ENCODE measurements around the gene P2RX5.

Gene P2RX5

DNA sequence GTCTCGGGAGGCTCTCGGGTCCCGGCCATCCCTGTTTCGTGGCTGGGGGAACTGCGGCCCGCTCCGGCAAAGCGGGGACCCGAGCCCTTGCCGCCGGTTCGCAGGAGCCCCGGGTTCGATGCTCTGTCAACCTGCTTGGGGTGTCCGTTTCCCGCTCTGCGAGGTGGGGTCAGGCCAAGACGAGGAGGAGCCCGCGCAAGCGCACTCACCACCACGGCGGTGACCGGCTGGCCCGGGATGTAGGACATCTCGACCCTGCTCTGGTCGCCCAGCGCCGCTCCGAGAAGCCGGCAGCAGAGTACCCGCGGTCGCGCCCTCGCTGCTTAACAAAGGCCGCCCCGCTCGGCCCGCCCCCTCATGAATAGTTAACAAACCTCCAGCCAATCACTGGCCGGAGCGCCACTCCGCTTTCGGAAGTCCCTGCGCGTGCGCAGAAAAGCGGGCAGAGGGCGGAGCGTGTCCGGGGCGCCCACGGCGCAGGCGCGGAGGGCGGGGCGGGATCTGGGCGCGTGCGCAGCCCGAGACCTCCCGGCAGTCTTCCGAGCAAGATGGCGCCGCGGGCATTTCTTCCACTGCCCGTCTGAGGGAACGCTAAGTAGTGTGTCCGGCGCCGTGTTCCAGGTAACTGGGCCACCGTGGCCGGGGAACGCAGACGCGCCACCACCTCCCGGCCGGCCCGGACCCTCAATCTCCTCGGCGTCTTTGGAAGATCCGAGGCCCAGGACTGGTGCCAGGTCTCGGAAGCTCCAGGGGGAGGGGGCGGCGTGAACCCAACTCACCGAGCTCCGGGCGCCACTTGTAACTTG, 27.5 kb downstream of the P2RX5 start, which contains the start of the genes EMC6 and TAX1BP3:
Gene EMC6 (plus strand): TSS at position 534 of the 806 bp plus-strand sequence. CDS start 335 bp downstream, outside the sequence.
Gene TAX1BP3 (minus strand): TSS at position 300 of the 806 bp plus-strand sequence. CDS start 52 bp downstream, at position 248.
- H3K27ac ChIP-seq, result peak within 1 kb of the TSS; percentile 88
- H3K9ac ChIP-seq (ENCODE audit: insufficient read length), result peak within 1 kb of the TSS; percentile 97
- H3K9me3 ChIP-seq (ENCODE audit: low read depth, low read length), result no peaks in the 10 kb centered on the region
- peaks cover 11% of the 10 kb centered on the region; the same call in 1 of the 2 replicates for H3K36me3 ChIP-seq (ENCODE audit: insufficient read depth, low read length)
- peak; percentile 60 for DNase-seq (ENCODE audit: low read depth, low spot score)
- TF ChIP-seq EZH2 (IDR thresholded peaks at IDR 0.05) (no peak), POLR2AphosphoS5 (IDR thresholded peaks at IDR 0.05; ENCODE audit: borderline replicate concordance, low read depth, low read length) (peak; percentile 89), FOXP2 (optimal IDR thresholded peaks at IDR 0.05; ENCODE audit: control extremely low read depth, extremely low read length, insufficient read depth) (no peak)
- H3K4me3 ChIP-seq, result peak within 1 kb of the TSS; percentile 99

DNA sequence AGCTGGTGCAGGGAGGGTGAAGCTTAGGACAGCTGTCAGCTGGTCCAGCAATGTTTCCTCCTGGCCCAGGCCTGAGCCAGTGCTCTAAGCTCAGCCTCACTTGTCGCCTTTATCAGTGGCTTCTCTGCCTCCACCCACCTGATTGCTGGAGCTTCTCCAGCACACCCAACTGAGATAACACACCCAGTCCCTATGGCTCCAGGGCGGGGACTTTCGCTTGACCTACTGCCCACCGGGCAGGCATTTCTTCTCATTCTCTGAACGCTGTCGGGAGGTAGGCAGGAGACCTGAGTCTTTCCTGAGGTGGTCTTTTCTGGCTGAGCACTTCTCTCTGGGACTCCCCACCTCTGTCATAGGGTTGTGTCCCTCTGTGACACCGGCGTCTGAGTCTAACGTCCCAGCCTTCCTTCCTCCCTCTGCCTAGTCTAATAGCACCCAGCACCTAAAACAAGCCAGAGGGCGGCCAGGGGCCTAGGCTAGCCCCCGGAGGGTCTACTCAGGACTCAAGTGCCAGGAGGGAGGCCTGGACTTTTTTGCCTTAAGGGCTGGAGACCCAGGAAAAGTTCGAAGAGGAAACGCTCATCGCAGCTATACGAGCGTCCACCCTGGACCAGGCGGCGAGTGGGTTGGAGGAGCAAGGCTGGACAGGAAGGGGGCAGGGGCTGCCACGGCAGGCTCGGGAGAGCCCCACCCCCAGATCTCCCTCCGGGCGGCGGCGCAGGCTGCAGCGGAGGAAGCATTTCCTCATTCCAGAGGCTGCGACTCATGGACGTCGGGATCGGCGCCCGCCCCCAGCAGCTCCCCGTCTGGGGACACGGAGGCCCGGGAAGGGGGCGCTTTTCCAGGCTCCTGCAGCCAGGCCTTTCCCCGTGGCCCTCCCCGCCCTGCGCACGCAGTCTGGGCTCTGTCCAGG, 28.3 kb downstream of the P2RX5 start:
- Histone ChIP-seq H3K36me3 (ENCODE audit: insufficient read depth, low read length) (peaks cover 12% of the 10 kb centered on the region; the same call in 1 of the 2 replicates), H3K4me3 (peak overlapping the region; percentile 99), H3K9me3 (ENCODE audit: low read depth, low read length) (no peaks in the 10 kb centered on the region), H3K27ac (peak overlapping the region; percentile 88), H3K9ac (ENCODE audit: insufficient read length) (peak overlapping the region; percentile 93)
- TF ChIP-seq EZH2 (IDR thresholded peaks at IDR 0.05), result no peak
- TF ChIP-seq POLR2AphosphoS5 (IDR thresholded peaks at IDR 0.05; ENCODE audit: borderline replicate concordance, low read depth, low read length), result no peak
- TF ChIP-seq FOXP2 (optimal IDR thresholded peaks at IDR 0.05; ENCODE audit: control extremely low read depth, extremely low read length, insufficient read depth), result no peak
- DNase-seq (ENCODE audit: low read depth, low spot score), result no peak

DNA sequence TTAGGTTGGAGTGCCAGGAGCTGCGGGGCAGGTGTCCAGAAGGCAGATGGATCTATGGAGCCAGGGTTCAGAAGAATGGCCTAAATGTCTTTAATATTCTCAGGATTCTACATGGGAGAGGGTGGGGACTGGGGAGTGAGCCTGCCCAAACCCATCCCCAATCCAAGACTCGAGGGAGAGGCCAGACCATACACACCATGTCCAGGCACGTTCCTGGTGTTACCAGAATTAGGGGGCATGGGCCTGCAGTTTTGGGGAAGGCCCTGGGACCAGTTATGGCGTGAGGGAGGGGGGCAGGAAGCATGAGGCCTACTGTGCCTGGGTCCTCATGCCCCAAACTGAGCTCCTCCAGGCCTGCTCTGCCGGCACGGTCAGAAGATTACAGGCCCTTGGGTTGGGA, 29.4 kb downstream of the P2RX5 start:
- TF ChIP-seq EZH2 (IDR thresholded peaks at IDR 0.05), result no peak
- no peak for TF ChIP-seq FOXP2 (optimal IDR thresholded peaks at IDR 0.05; ENCODE audit: control extremely low read depth, extremely low read length, insufficient read depth)
- no peak for TF ChIP-seq POLR2AphosphoS5 (IDR thresholded peaks at IDR 0.05; ENCODE audit: borderline replicate concordance, low read depth, low read length)
- H3K36me3 ChIP-seq (ENCODE audit: insufficient read depth, low read length), result peaks cover 12% of the 10 kb centered on the region; the same call in 1 of the 2 replicates
- DNase-seq (ENCODE audit: low read depth, low spot score), result no peak
- H3K27ac ChIP-seq, result no peak overlapping the region
- H3K9ac ChIP-seq (ENCODE audit: insufficient read length), result no peak overlapping the region
- no peak overlapping the region for H3K4me3 ChIP-seq
- H3K9me3 ChIP-seq (ENCODE audit: low read depth, low read length), result no peaks in the 10 kb centered on the region

DNA sequence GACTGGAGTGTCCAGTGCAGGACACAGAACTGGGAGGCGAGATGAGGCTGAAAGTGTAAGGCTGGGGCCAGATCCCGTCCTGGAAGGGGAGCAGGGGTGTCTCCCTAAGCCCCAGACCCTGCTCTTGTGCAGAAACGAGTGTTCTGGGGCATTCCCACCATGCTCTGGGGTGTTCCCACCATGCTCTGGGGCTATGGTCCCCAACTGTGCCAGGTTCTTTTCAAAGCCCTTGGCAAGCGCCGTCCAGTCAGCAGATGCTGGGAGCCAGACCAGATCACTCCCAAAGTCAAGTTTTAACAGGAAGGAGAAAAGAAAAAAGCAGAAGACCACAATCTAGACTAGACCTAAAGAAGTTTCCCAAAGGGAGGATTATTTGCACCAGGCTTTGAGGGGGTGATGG, 30.1 kb downstream of the P2RX5 start:
- no peak for DNase-seq (ENCODE audit: low read depth, low spot score)
- Histone ChIP-seq H3K4me3 (no peak overlapping the region), H3K9me3 (ENCODE audit: low read depth, low read length) (no peaks in the 10 kb centered on the region), H3K36me3 (ENCODE audit: insufficient read depth, low read length) (peaks cover 12% of the 10 kb centered on the region; the same call in 1 of the 2 replicates), H3K27ac (no peak overlapping the region), H3K9ac (ENCODE audit: insufficient read length) (no peak overlapping the region)
- TF ChIP-seq EZH2 (IDR thresholded peaks at IDR 0.05) (no peak), FOXP2 (optimal IDR thresholded peaks at IDR 0.05; ENCODE audit: control extremely low read depth, extremely low read length, insufficient read depth) (no peak), POLR2AphosphoS5 (IDR thresholded peaks at IDR 0.05; ENCODE audit: borderline replicate concordance, low read depth, low read length) (no peak)

DNA sequence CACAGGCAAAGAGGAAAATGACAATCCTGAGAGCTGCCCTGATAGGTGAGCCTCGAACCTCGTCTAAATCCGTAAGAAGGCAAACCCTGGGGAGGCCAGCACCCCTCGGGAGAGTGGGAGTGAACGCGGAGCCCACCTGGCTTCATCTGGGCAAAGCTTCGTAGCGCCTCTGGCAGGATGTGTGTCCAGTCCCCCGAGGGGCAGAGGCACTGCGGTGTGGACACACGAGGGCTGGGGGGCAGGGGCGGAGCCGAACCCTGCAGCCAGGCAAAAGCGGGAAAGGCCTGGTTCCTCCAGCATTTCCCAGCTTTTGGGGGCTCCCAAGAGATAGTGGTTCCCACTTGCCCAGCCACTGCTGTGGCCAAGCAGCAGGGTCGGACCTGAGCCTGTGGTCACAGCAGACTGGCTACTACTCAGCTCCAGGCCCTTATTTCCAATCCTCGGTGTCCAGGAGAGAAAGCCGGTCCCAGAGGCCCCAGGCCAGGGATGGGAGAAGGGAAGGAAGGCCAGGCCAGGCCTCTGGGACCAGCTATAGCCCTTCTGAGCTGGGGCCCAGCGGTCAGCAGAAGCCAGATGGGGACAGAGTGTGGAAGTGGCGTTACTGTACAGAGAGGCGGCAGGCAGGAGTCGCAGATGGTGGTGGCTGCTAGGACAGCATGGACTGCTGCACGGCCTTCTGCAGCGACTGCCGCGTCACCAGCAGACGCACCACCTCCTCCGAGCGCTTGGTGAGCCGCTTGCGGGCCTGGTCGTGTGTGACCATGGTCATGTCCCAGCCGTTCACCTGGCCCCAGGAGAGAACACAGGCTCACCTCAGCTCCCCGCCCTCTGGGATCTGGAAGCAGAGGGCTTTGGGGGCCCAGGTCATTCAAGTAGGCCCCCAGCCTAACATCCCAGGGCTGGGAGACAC, 32.6 kb downstream of the P2RX5 start:
- no peak for TF ChIP-seq POLR2AphosphoS5 (IDR thresholded peaks at IDR 0.05; ENCODE audit: borderline replicate concordance, low read depth, low read length)
- no peak for TF ChIP-seq EZH2 (IDR thresholded peaks at IDR 0.05)
- Histone ChIP-seq H3K9ac (ENCODE audit: insufficient read length) (no peak overlapping the region), H3K36me3 (ENCODE audit: insufficient read depth, low read length) (peaks cover 12% of the 10 kb centered on the region; the same call in 1 of the 2 replicates), H3K4me3 (no peak overlapping the region), H3K9me3 (ENCODE audit: low read depth, low read length) (no peaks in the 10 kb centered on the region), H3K27ac (no peak overlapping the region)
- DNase-seq (ENCODE audit: low read depth, low spot score), result no peak

DNA sequence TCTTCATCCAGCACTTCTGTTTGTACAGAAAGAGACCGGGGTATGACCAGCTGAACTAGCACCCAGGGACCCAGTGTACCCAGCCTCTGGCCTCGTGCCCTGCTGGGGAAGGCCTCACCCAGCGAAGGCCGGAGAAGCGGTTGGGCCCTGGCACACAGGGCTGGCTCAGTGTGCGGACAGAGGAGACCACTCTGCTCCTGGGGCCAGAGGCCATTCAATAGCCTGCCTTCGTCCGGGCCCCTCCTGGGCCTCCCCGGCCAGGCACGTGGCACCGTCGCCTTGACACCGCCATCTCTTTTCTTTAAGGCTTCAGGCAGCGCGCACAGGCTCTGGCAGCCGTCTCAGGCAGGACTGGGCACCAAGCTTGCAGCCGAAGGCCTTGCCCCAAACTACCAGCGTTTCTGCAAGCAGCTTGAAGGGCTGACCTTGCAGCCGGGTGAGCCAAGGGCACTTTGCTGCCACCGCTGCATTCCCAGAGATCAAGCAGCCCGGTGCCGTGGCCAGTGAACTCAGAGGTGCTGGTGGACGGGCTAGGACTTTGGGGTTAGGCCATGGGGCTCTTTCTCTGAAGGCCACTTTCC, 35.6 kb downstream of the P2RX5 start:
- H3K27ac ChIP-seq, result peak overlapping the region; percentile 71
- no peak for DNase-seq (ENCODE audit: low read depth, low spot score)
- peaks cover 9% of the 10 kb centered on the region; the same call in 1 of the 2 replicates for H3K36me3 ChIP-seq (ENCODE audit: insufficient read depth, low read length)
- H3K4me3 ChIP-seq, result 0 out of 2 replicates have a peak overlapping the region, but pooled peaks have one; percentile 27
- H3K9ac ChIP-seq (ENCODE audit: insufficient read length), result peak overlapping the region; percentile 29
- no peaks in the 10 kb centered on the region for H3K9me3 ChIP-seq (ENCODE audit: low read depth, low read length)
- TF ChIP-seq EZH2 (IDR thresholded peaks at IDR 0.05) (no peak), FOXP2 (optimal IDR thresholded peaks at IDR 0.05; ENCODE audit: control extremely low read depth, extremely low read length, insufficient read depth) (no peak), POLR2AphosphoS5 (IDR thresholded peaks at IDR 0.05; ENCODE audit: borderline replicate concordance, low read depth, low read length) (no peak)

DNA sequence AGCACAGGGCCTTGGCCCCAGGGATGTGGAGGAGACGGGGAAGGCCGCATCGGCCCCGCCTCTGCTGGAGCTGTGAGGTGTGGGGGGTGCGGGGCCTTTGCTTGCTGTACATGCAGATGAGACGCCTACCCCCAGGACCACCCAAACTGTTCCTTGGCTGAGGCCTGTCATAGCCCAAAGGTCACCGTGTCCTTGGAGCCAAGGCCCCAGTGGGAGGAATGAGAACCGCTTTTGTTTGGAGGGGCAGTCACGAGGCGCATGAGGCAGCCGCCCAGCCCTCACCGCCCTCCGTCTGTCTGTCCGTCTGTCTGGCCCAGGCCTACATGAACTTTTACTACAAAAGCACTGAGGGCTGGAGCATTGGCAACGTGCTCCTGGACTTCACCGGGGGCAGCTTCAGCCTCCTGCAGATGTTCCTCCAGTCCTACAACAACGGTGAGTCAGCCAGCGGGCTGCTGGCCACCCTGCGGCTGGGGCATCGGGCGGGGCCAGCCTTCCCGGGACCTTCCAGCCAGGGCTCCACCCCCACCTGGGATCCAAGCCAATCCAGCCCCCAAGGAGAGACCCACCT, 36.3 kb downstream of the P2RX5 start:
- Histone ChIP-seq H3K36me3 (ENCODE audit: insufficient read depth, low read length) (peaks cover 9% of the 10 kb centered on the region; the same call in 1 of the 2 replicates), H3K27ac (0 out of 2 replicates have a peak overlapping the region, but pooled peaks have one; percentile 31), H3K9me3 (ENCODE audit: low read depth, low read length) (no peaks in the 10 kb centered on the region), H3K9ac (ENCODE audit: insufficient read length) (no peak overlapping the region), H3K4me3 (no peak overlapping the region)
- TF ChIP-seq POLR2AphosphoS5 (IDR thresholded peaks at IDR 0.05; ENCODE audit: borderline replicate concordance, low read depth, low read length) (no peak), FOXP2 (optimal IDR thresholded peaks at IDR 0.05; ENCODE audit: control extremely low read depth, extremely low read length, insufficient read depth) (no peak), EZH2 (IDR thresholded peaks at IDR 0.05) (no peak)
- DNase-seq (ENCODE audit: low read depth, low spot score), result no peak
